Activated naive CD4-positive, alpha-beta T cell treated with anti-CD3 and anti-CD28 coated beads, Interleukin-2, amount 50 U/mL, for 24 hours (primary cell): ENCODE data around the gene STX3.
"Not testable (repeated sequence)": the region's sequence is repeated elsewhere in the genome, so short reads cannot be mapped to it uniquely, and the experiment has no call there.

Experiments
- H3K27ac Mint-ChIP-seq: one replicate; pipeline ENCODE4 v1.8.0; 2021; ENCODE audit warnings: mild to moderate bottlenecking, mixed read lengths
- H3K27me3 Mint-ChIP-seq: one replicate; pipeline ENCODE4 v1.8.0; 2021; ENCODE audit warnings: mixed read lengths
- H3K36me3 Mint-ChIP-seq: one replicate; pipeline ENCODE4 v1.8.0; 2021; ENCODE audit warnings: mixed read lengths
- H3K4me1 Mint-ChIP-seq: one replicate; pipeline ENCODE4 v1.8.0; 2021; ENCODE audit warnings: mixed read lengths
- H3K4me3 Mint-ChIP-seq: one replicate; pipeline ENCODE4 v1.8.0; 2021; ENCODE audit warnings: mild to moderate bottlenecking, mixed read lengths
- H3K9me3 Mint-ChIP-seq: one replicate; pipeline ENCODE4 v1.8.0; 2021; ENCODE audit warnings: mixed read lengths

The STX3 gene

GRCh38 chr11:59800390-59801025 lies 45.3 kb downstream of the STX3 start:
- H3K9me3 Mint-ChIP-seq: no peaks in the 10 kb centered on the region
- no peaks in the 10 kb centered on the region for H3K4me1 Mint-ChIP-seq
- H3K4me3 Mint-ChIP-seq: no peak overlapping the region
- H3K27ac Mint-ChIP-seq: no peak overlapping the region
- peaks cover 4% of the 10 kb centered on the region for H3K36me3 Mint-ChIP-seq
- no peaks in the 10 kb centered on the region for H3K27me3 Mint-ChIP-seq

GRCh38 chr11:59801160-59801706 lies 46.1 kb downstream of the STX3 start:
- Mint-ChIP-seq H3K27ac (no peak overlapping the region), H3K9me3 (no peaks in the 10 kb centered on the region), H3K36me3 (peaks cover 3% of the 10 kb centered on the region), H3K4me1 (no peaks in the 10 kb centered on the region), H3K27me3 (no peaks in the 10 kb centered on the region), H3K4me3 (no peak overlapping the region)

- Mint-ChIP-seq H3K4me1 (no peaks in the 10 kb centered on the region), H3K27ac (no peak overlapping the region), H3K4me3 (no peak overlapping the region), H3K9me3 (no peaks in the 10 kb centered on the region), H3K36me3 (peaks cover 3% of the 10 kb centered on the region), H3K27me3 (no peaks in the 10 kb centered on the region)
Observed at GRCh38 chr11:59801981-59802638, 46.9 kb downstream of the STX3 start.

- no peaks in the 10 kb centered on the region for H3K27me3 Mint-ChIP-seq
- H3K36me3 Mint-ChIP-seq: peaks cover 2% of the 10 kb centered on the region
- no peaks in the 10 kb centered on the region for H3K4me1 Mint-ChIP-seq
- H3K9me3 Mint-ChIP-seq: no peaks in the 10 kb centered on the region
- no peak overlapping the region for H3K27ac Mint-ChIP-seq
- no peak overlapping the region for H3K4me3 Mint-ChIP-seq
Observed at GRCh38 chr11:59802639-59803176, 47.5 kb downstream of the STX3 start.

GRCh38 chr11:59804061-59804460 lies 48.9 kb downstream of the STX3 start:
- peaks cover 4% of the 10 kb centered on the region for H3K36me3 Mint-ChIP-seq

GRCh38 chr11:59807047-59807610 lies 52.0 kb downstream of the STX3 start:
- Mint-ChIP-seq H3K4me3 (no peak overlapping the region), H3K27ac (no peak overlapping the region), H3K36me3 (peaks cover 2% of the 10 kb centered on the region), H3K27me3 (no peaks in the 10 kb centered on the region), H3K9me3 (no peaks in the 10 kb centered on the region), H3K4me1 (peaks cover 15% of the 10 kb centered on the region)

More at GRCh38 chr11:59804061-59804460, 48.9 kb downstream of the STX3 start:
- Mint-ChIP-seq H3K27me3 (no peaks in the 10 kb centered on the region), H3K27ac (no peak overlapping the region), H3K4me3 (no peak overlapping the region), H3K9me3 (no peaks in the 10 kb centered on the region), H3K4me1 (peaks cover 4% of the 10 kb centered on the region)

- no peaks in the 10 kb centered on the region for H3K9me3 Mint-ChIP-seq
- peaks cover 20% of the 10 kb centered on the region for H3K4me1 Mint-ChIP-seq
- peak within 1 kb of the TSS; percentile 90 for H3K27ac Mint-ChIP-seq
- H3K4me3 Mint-ChIP-seq: peak within 1 kb of the TSS; percentile 93
- no peaks in the 10 kb centered on the region for H3K27me3 Mint-ChIP-seq
- H3K36me3 Mint-ChIP-seq: peaks cover 2% of the 10 kb centered on the region
Observed at GRCh38 chr11:59810189-59810910, 55.2 kb downstream of the STX3 start, which contains the start of gene MRPL16. TSS of gene MRPL16 (minus strand) at chr11:59810778. CDS start at chr11:59810658, 120 bp downstream.

- peak overlapping the region; percentile 90 for H3K27ac Mint-ChIP-seq
- peaks cover 2% of the 10 kb centered on the region for H3K36me3 Mint-ChIP-seq
- peak overlapping the region; percentile 93 for H3K4me3 Mint-ChIP-seq
- no peaks in the 10 kb centered on the region for H3K27me3 Mint-ChIP-seq
- H3K9me3 Mint-ChIP-seq: no peaks in the 10 kb centered on the region
- H3K4me1 Mint-ChIP-seq: peaks cover 20% of the 10 kb centered on the region
Observed at GRCh38 chr11:59810911-59811259, 55.7 kb downstream of the STX3 start.

GRCh38 chr11:59812220-59812619 lies 57.0 kb downstream of the STX3 start:
- H3K4me1 Mint-ChIP-seq: peaks cover 20% of the 10 kb centered on the region
- H3K27me3 Mint-ChIP-seq: no peaks in the 10 kb centered on the region
- H3K4me3 Mint-ChIP-seq: no peak overlapping the region
- peak overlapping the region; percentile 70 for H3K27ac Mint-ChIP-seq
- no peaks in the 10 kb centered on the region for H3K9me3 Mint-ChIP-seq
- H3K36me3 Mint-ChIP-seq: peaks cover 2% of the 10 kb centered on the region

- H3K27ac Mint-ChIP-seq: no peak overlapping the region
- H3K27me3 Mint-ChIP-seq: no peaks in the 10 kb centered on the region
- H3K36me3 Mint-ChIP-seq: peaks cover 2% of the 10 kb centered on the region
- H3K4me3 Mint-ChIP-seq: no peak overlapping the region
- no peaks in the 10 kb centered on the region for H3K9me3 Mint-ChIP-seq
- peaks cover 22% of the 10 kb centered on the region for H3K4me1 Mint-ChIP-seq
Observed at GRCh38 chr11:59813364-59813763, 58.2 kb downstream of the STX3 start.

GRCh38 chr11:59814021-59814420 lies 58.8 kb downstream of the STX3 start:
- no peaks in the 10 kb centered on the region for H3K36me3 Mint-ChIP-seq
- no peaks in the 10 kb centered on the region for H3K27me3 Mint-ChIP-seq
- peak overlapping the region; percentile 37 for H3K4me3 Mint-ChIP-seq
- no peak overlapping the region for H3K27ac Mint-ChIP-seq
- peaks cover 24% of the 10 kb centered on the region for H3K4me1 Mint-ChIP-seq
- no peaks in the 10 kb centered on the region for H3K9me3 Mint-ChIP-seq

- Mint-ChIP-seq H3K27me3 (no peaks in the 10 kb centered on the region), H3K27ac (no peak overlapping the region), H3K36me3 (no peaks in the 10 kb centered on the region), H3K4me1 (peaks cover 22% of the 10 kb centered on the region), H3K4me3 (no peak overlapping the region), H3K9me3 (no peaks in the 10 kb centered on the region)
Observed at GRCh38 chr11:59815754-59816153, 60.6 kb downstream of the STX3 start.

GRCh38 chr11:59816434-59816833 lies 61.3 kb downstream of the STX3 start:
- H3K4me1 Mint-ChIP-seq: peaks cover 16% of the 10 kb centered on the region
- H3K36me3 Mint-ChIP-seq, H3K9me3 Mint-ChIP-seq, H3K27me3 Mint-ChIP-seq, H3K27ac Mint-ChIP-seq, H3K4me3 Mint-ChIP-seq: not testable (repeated sequence)

- Mint-ChIP-seq H3K27me3 (no peaks in the 10 kb centered on the region), H3K9me3 (no peaks in the 10 kb centered on the region), H3K36me3 (no peaks in the 10 kb centered on the region), H3K4me3 (no peak overlapping the region), H3K4me1 (peaks cover 16% of the 10 kb centered on the region), H3K27ac (no peak overlapping the region)
Observed at GRCh38 chr11:59818572-59818971, 63.4 kb downstream of the STX3 start.

- Mint-ChIP-seq H3K4me1 (peaks cover 10% of the 10 kb centered on the region), H3K27me3 (no peaks in the 10 kb centered on the region), H3K36me3 (no peaks in the 10 kb centered on the region), H3K9me3 (no peaks in the 10 kb centered on the region), H3K4me3 (no peak overlapping the region), H3K27ac (no peak overlapping the region)
Observed at GRCh38 chr11:59822989-59823566, 67.9 kb downstream of the STX3 start.
